ENCODE data around the gene CCN2.

The CCN2 gene

GRCh38 chr6:131967948-131968347 is 16.8 kb upstream of the CCN2 start:
- in situ Hi-C loops (cut with MboI; ENCODE audit: low sequenced_read_pairs): no loop called here

- in situ Hi-C loops (cut with MboI; ENCODE audit: low sequenced_read_pairs): no loop called here
Observed at GRCh38 chr6:131966443-131966842, 15.3 kb upstream of the CCN2 start.

- in situ Hi-C loops (cut with MboI; ENCODE audit: low sequenced_read_pairs): no loop called here
Observed at GRCh38 chr6:131963063-131963462, 11.9 kb upstream of the CCN2 start.

GRCh38 chr6:131960371-131961133 is 9.4 kb upstream of the CCN2 start:
- in situ Hi-C loops (cut with MboI; ENCODE audit: low sequenced_read_pairs): no loop called here

- in situ Hi-C loops (cut with MboI; ENCODE audit: low sequenced_read_pairs): no loop called here
Observed at GRCh38 chr6:131958542-131959470, 7.6 kb upstream of the CCN2 start.

- in situ Hi-C loops (cut with MboI; ENCODE audit: low sequenced_read_pairs): no loop called here
Observed at GRCh38 chr6:131958095-131958494, 6.9 kb upstream of the CCN2 start.

GRCh38 chr6:131955876-131956275 is 4.7 kb upstream of the CCN2 start:
- in situ Hi-C loops (cut with MboI; ENCODE audit: low sequenced_read_pairs): no loop called here

- in situ Hi-C loops (cut with MboI; ENCODE audit: low sequenced_read_pairs): no loop called here
Observed at GRCh38 chr6:131955192-131955591, 4.0 kb upstream of the CCN2 start.

- in situ Hi-C loops (cut with MboI; ENCODE audit: low sequenced_read_pairs): no loop called here
Observed at GRCh38 chr6:131954775-131955107, 3.6 kb upstream of the CCN2 start.

GRCh38 chr6:131954059-131954774 is 3.0 kb upstream of the CCN2 start:
- in situ Hi-C loops (cut with MboI; ENCODE audit: low sequenced_read_pairs): no loop called here

GRCh38 chr6:131952886-131953509 is 1.8 kb upstream of the CCN2 start:
- in situ Hi-C loops (cut with MboI; ENCODE audit: low sequenced_read_pairs): no loop called here

GRCh38 chr6:131951576-131952230 is 531 bp upstream of the CCN2 start:
- in situ Hi-C loops (cut with MboI; ENCODE audit: low sequenced_read_pairs): no loop called here

- in situ Hi-C loops (cut with MboI; ENCODE audit: low sequenced_read_pairs): no loop called here
Observed at GRCh38 chr6:131949909-131950766, 1.0 kb downstream of the CCN2 start.

GRCh38 chr6:131949620-131949908 is 1.6 kb downstream of the CCN2 start:
- in situ Hi-C loops (cut with MboI; ENCODE audit: low sequenced_read_pairs): no loop called here

- in situ Hi-C loops (cut with MboI; ENCODE audit: low sequenced_read_pairs): no loop called here
Observed at GRCh38 chr6:131948692-131949619, 2.2 kb downstream of the CCN2 start.

- in situ Hi-C loops (cut with MboI; ENCODE audit: low sequenced_read_pairs): no loop called here
Observed at GRCh38 chr6:131947986-131948661, 3.0 kb downstream of the CCN2 start.

- in situ Hi-C loops (cut with MboI; ENCODE audit: low sequenced_read_pairs): no loop called here
Observed at GRCh38 chr6:131946992-131947955, 3.9 kb downstream of the CCN2 start.

Measured in HL-60/S4 treated with phorbol 12-myristate 13-acetate at 8.2 ng/mL for 4 days and 3 days (cell line).